HepG2 (cell line): Measurements from ENCODE around the gene HOXD12. TPM values are rescaled to one million over a fixed set of nuclear protein-coding genes. Genes with fewer than 3 reads are reported as not detected.

Experiments
- ARID2 ChIP-seq: sonication (generic); formaldehyde crosslinking; IDR thresholded peaks from 2 replicates; pipeline ENCODE4 v1.8.1; 2022; ENCODE audit warnings: mild to moderate bottlenecking, missing genetic modification reagents, borderline replicate concordance
- DR1 ChIP-seq: sonication (generic); formaldehyde crosslinking; IDR thresholded peaks from 2 replicates; pipeline ENCODE4 v1.8.0; 2021; ENCODE audit warnings: mild to moderate bottlenecking, missing genetic modification reagents, inconsistent platforms
- HMGXB4 ChIP-seq, 2 experiments: sonication (generic) in 1 of 2; formaldehyde crosslinking in 1 of 2; IDR thresholded peaks; 2 replicates each; pipeline versions ENCODE4 v1.4.0 to v1.6.1; 2018 to 2020; ENCODE audit warnings: missing genetic modification reagents in 2 of 2, borderline replicate concordance in 1 of 2, low read depth in 1 of 2, mild to moderate bottlenecking in 1 of 2, missing biosample characterization in 1 of 2
- JUN ChIP-seq: sonication (generic); formaldehyde crosslinking; IDR thresholded peaks from 2 replicates; pipeline ENCODE4 v1.4.0; 2020; ENCODE audit warnings: mild to moderate bottlenecking, missing genetic modification reagents
- KIAA2018 ChIP-seq: sonication (generic); formaldehyde crosslinking; IDR thresholded peaks from 2 replicates; pipeline ENCODE4 v1.5.0; 2020; ENCODE audit warnings: mild to moderate bottlenecking, missing genetic modification reagents, borderline replicate concordance
- MXD4 ChIP-seq: IDR thresholded peaks from 2 replicates; pipeline ENCODE4 v1.6.1; 2016; ENCODE audit warnings: mild to moderate bottlenecking, missing biosample characterization, missing genetic modification reagents
- RAD21 ChIP-seq: fragments of 450-650 bp; formaldehyde crosslinking; IDR thresholded peaks from 2 replicates; pipeline ENCODE4 v1.5.0; 2020; ENCODE audit warnings: mild to moderate bottlenecking
- TBX2 ChIP-seq: sonication (generic); formaldehyde crosslinking; IDR thresholded peaks from 2 replicates; pipeline ENCODE4 v1.5.0; 2020; ENCODE audit warnings: missing genetic modification reagents, mild to moderate bottlenecking, borderline replicate concordance
- XRCC5 ChIP-seq: fragments of 200-400 bp; formaldehyde crosslinking; optimal IDR thresholded peaks from 2 replicates; pipeline ENCODE3; 2017; ENCODE audit warnings: mild to moderate bottlenecking, low read length
- ZFP82 ChIP-seq: sonication (generic); formaldehyde crosslinking; IDR thresholded peaks from 2 replicates; pipeline ENCODE4 v1.5.1; 2020; ENCODE audit warnings: mild to moderate bottlenecking, missing genetic modification reagents, borderline replicate concordance
- ZFX ChIP-seq: sonication (generic); formaldehyde crosslinking; IDR thresholded peaks from 2 replicates; pipeline ENCODE4 v1.4.0; 2020; ENCODE audit warnings: mild to moderate bottlenecking, low read depth, missing genetic modification reagents, moderate library complexity
- ZNF143 ChIP-seq: sonication (generic); formaldehyde crosslinking; IDR thresholded peaks from 2 replicates; pipeline ENCODE4 v1.4.0; 2020; ENCODE audit warnings: missing genetic modification reagents
- ZNF235 ChIP-seq: sonication (generic); formaldehyde crosslinking; IDR thresholded peaks from 2 replicates; pipeline ENCODE4 v1.8.1; 2023; ENCODE audit warnings: mild to moderate bottlenecking, missing genetic modification reagents, borderline replicate concordance
- ZNF296 ChIP-seq: sonication (generic); formaldehyde crosslinking; conservative IDR thresholded peaks from 2 replicates; pipeline ENCODE4 v1.5.0; 2020; ENCODE audit warnings: mild to moderate bottlenecking, missing genetic modification reagents
- ZNF552 ChIP-seq: sonication (generic); formaldehyde crosslinking; IDR thresholded peaks from 2 replicates; pipeline ENCODE4 v1.9.0; 2022; ENCODE audit warnings: missing genetic modification reagents, mild to moderate bottlenecking, borderline replicate concordance
- ZNF770 ChIP-seq: sonication (generic); formaldehyde crosslinking; IDR thresholded peaks from 2 replicates; pipeline ENCODE4 v1.5.0; 2020; ENCODE audit warnings: mild to moderate bottlenecking, missing genetic modification reagents
- polyA plus RNA-seq, 8 experiments: library from polyadenylated mRNA; depleted of rRNA in 3 of 8; stranded (reverse) in 7 of 8; unstranded in 1 of 8; fragments of >200 nt; fragmentation: Illumina TruSeq in 4 of 8; extraction: Trizol in 4 of 8; gene quantifications; 2 replicates each; pipeline versions ENCODE4 v1.2.1 to v1.2.3, GENCODE V29; 2011 to 2016; ENCODE audit warnings: low read depth in 4 of 8, missing spikeins in 1 of 8, mixed read lengths in 1 of 8; ENCODE audit not compliant: insufficient read depth in 1 of 8
- total RNA-seq, 5 experiments: library from RNA; depleted of rRNA; stranded (reverse); fragments of >200 nt; fragmentation: Illumina TruSeq; extraction: Trizol; gene quantifications; 2 replicates each; pipeline ENCODE4 v1.2.3, GENCODE V29; 2016; ENCODE audit warnings: low read depth in 1 of 5

Gene HOXD12
- total and polyA plus RNA-seq, 2 of the 13 experiments (the other 11 are each of a cell fraction or from before 2014, with no cell fraction given): not detected

- TF ChIP-seq KIAA2018 (CRISPR knock-in tag) (no peak), XRCC5 (peak; percentile 70), MXD4 (CRISPR knock-in tag) (no peak), ARID2 (CRISPR knock-in tag) (no peak), TBX2 (CRISPR knock-in tag) (peak; percentile 44; the same call in 1 of the 2 replicates), ZFX (CRISPR knock-in tag) (no peak), ZNF235 (CRISPR knock-in tag) (no peak), JUN (CRISPR knock-in tag) (no peak), ZFP82 (CRISPR knock-in tag) (no peak), ZNF552 (CRISPR knock-in tag) (no peak), DR1 (CRISPR knock-in tag) (no peak), HMGXB4 (CRISPR knock-in tag; IDR thresholded peaks at IDR 0.05; ENCODE audit: borderline replicate concordance in 1 of 2, low read depth in 1 of 2) (peak in 1 of 2 experiments; percentile 43; a peak in 1 of 4 replicates), RAD21 (CRISPR knock-in tag) (peak; percentile 81), ZNF770 (CRISPR knock-in tag) (no peak), ZNF296 (CRISPR knock-in tag) (no peak), ZNF143 (CRISPR knock-in tag) (no peak)
Observed at GRCh38 chr2:176085861-176086771, 13.5 kb upstream of the HOXD12 start (continued).
